K562 (cell line): ENCODE data around the gene ARHGAP26. TPM values are rescaled to one million over a fixed set of nuclear protein-coding genes. Genes with fewer than 3 reads are reported as not detected.

ENCODE experiments used
- DPF2 ChIP-seq: fragments of 450-650 bp; IDR thresholded peaks from 2 replicates; pipeline ENCODE4 v1.6.1; 2016
- EP400 ChIP-seq: fragments of 450-650 bp; IDR thresholded peaks from 2 replicates; pipeline ENCODE4 v1.6.1; 2017; ENCODE audit warnings: antibody characterized with exemption, mild to moderate bottlenecking, moderate library complexity
- ERF ChIP-seq: fragments of 450-650 bp; formaldehyde crosslinking; IDR thresholded peaks from 2 replicates; pipeline ENCODE4 v1.4.0; 2020; ENCODE audit warnings: mild to moderate bottlenecking, mixed read lengths
- HIVEP1 ChIP-seq: fragments of 250-450 bp; sonication (Bioruptor Pico); IDR thresholded peaks from 2 replicates; pipeline ENCODE4 v1.4.0; 2020; ENCODE audit warnings: mild to moderate bottlenecking
- HNRNPL ChIP-seq: fragments of 200-400 bp; formaldehyde crosslinking; IDR thresholded peaks from 2 replicates; pipeline ENCODE4 v1.6.1; 2017; ENCODE audit warnings: low read depth, mild to moderate bottlenecking, low read length
- KLF6 ChIP-seq: fragments of 250-450 bp; sonication (Bioruptor Pico); IDR thresholded peaks from 2 replicates; pipeline ENCODE4 v1.4.0; 2020; ENCODE audit warnings: mild to moderate bottlenecking, moderate library complexity, borderline replicate concordance
- MAX ChIP-seq: sonication (generic); formaldehyde crosslinking; IDR thresholded peaks from 2 replicates; pipeline ENCODE4 v1.9.0; 2022; ENCODE audit warnings: mild to moderate bottlenecking, missing genetic modification reagents
- MEF2D ChIP-seq: conservative IDR thresholded peaks from 2 replicates; pipeline ENCODE4 v1.6.1; 2016; ENCODE audit warnings: low read depth, missing genetic modification characterization, missing compliant biosample characterization
- MNT ChIP-seq, 2 experiments: fragments of 450-650 bp; conservative IDR thresholded peaks; 2 replicates each; pipeline ENCODE4 v1.6.1; 2017; ENCODE audit warnings: mild to moderate bottlenecking in 2 of 2, moderate library complexity in 2 of 2
- PBX2 ChIP-seq, 2 experiments: IDR thresholded peaks in 1 of 2; conservative IDR thresholded peaks in 1 of 2; 2 replicates each; pipeline ENCODE4 v1.6.1; 2016; ENCODE audit warnings: low read depth in 2 of 2, mild to moderate bottlenecking in 1 of 2, missing compliant biosample characterization in 1 of 2, missing genetic modification characterization in 1 of 2, moderate library complexity in 1 of 2
- RAD51 ChIP-seq: fragments of 450-650 bp; IDR thresholded peaks from 2 replicates; pipeline ENCODE4 v1.7.1; 2016; ENCODE audit warnings: low read depth, mild to moderate bottlenecking, borderline replicate concordance
- RCOR1 ChIP-seq, 2 experiments: IDR thresholded peaks; 2 replicates each; pipeline ENCODE4 v1.6.1; 2012; ENCODE audit warnings: low read depth in 2 of 2, low read length in 2 of 2, borderline replicate concordance in 1 of 2, improper control_type of control experiment in 1 of 2
- TCF7 ChIP-seq: sonication (generic); IDR thresholded peaks from 2 replicates; pipeline ENCODE4 v1.6.1; 2016; ENCODE audit warnings: antibody characterized with exemption, borderline replicate concordance
- TEAD1 ChIP-seq, 2 experiments: fragments of 450-650 bp in 1 of 2; sonication (generic) in 1 of 2; formaldehyde crosslinking; IDR thresholded peaks; 2 replicates each; pipeline versions ENCODE4 v1.4.0 to v1.8.0; 2020 to 2022; ENCODE audit warnings: mild to moderate bottlenecking in 2 of 2, missing genetic modification reagents in 1 of 2
- TRIM24 ChIP-seq, 2 experiments: fragments of 450-650 bp; IDR thresholded peaks; 2 replicates each; pipeline ENCODE4 v1.6.1; 2016
- YBX1 ChIP-seq: fragments of 450-650 bp; IDR thresholded peaks from 2 replicates; pipeline ENCODE4 v1.7.1; 2016; ENCODE audit warnings: mild to moderate bottlenecking
- ZNF41 ChIP-seq: fragments of 250-450 bp; sonication (Bioruptor Pico); conservative IDR thresholded peaks from 2 replicates; pipeline ENCODE4 v1.4.0; 2020; ENCODE audit warnings: mild to moderate bottlenecking
- ZNF707 ChIP-seq: fragments of 250-450 bp; sonication (Bioruptor Pico); conservative IDR thresholded peaks from 2 replicates; pipeline ENCODE4 v1.8.0; 2022; ENCODE audit warnings: inconsistent platforms, mild to moderate bottlenecking, moderate library complexity
- polyA plus RNA-seq, 8 experiments: library from polyadenylated mRNA; depleted of rRNA in 4 of 8; stranded (reverse) in 5 of 8; unstranded in 3 of 8; fragments of >200 nt; fragmentation: Nextera tagmentation in 2 of 8; fragmentation: Illumina TruSeq in 1 of 8; extraction: Ambion mirVana in 2 of 8; extraction: Trizol in 1 of 8; gene quantifications; 2 replicates each; pipeline versions ENCODE4 v1.2.1 to v1.2.3, GENCODE V29; 2011 to 2014; ENCODE audit warnings: inconsistent platforms in 1 of 8, missing spikeins in 1 of 8
- total RNA-seq, 7 experiments: library from RNA; depleted of rRNA in 6 of 7; stranded (reverse); fragments of >200 nt in 6 of 7; fragmentation: Illumina TruSeq in 2 of 7; extraction: Trizol in 2 of 7; gene quantifications; 2 replicates each; pipeline versions ENCODE4 v1.2.1 to v1.2.3, GENCODE V29; 2011 to 2021; ENCODE audit warnings: low replicate concordance in 1 of 7
- TF ChIP-seq, protein P1 (sequence below): fragments of 450-650 bp; formaldehyde crosslinking; IDR thresholded peaks from 2 replicates; pipeline ENCODE4 v1.4.0; 2020; ENCODE audit warnings: mild to moderate bottlenecking, moderate library complexity
- TF ChIP-seq, protein P2 (sequence below), 2 experiments: fragments of 450-650 bp in 1 of 2; sonication (generic) in 1 of 2; formaldehyde crosslinking in 1 of 2; IDR thresholded peaks in 1 of 2; conservative IDR thresholded peaks in 1 of 2; 2 replicates each; pipeline versions ENCODE4 v1.6.1 to v1.8.1; 2016 to 2023; ENCODE audit warnings: mild to moderate bottlenecking in 2 of 2, moderate library complexity in 2 of 2, inconsistent platforms in 1 of 2, missing genetic modification reagents in 1 of 2

The ARHGAP26 gene
- total and polyA plus RNA-seq, 9 of the 15 experiments (the other 6 are each of a cell fraction or from before 2014, with no cell fraction given), result 0.13 to 1.1 (median 0.55) TPM

GRCh38 chr5:143219696-143220095 is 449.5 kb downstream of the ARHGAP26 start (continued):
- TF ChIP-seq MNT (conservative IDR thresholded peaks at IDR 0.05) (peak; percentile 62 to 73; a peak in 3 of 4 replicates), HIVEP1 (CRISPR knock-in tag) (0 out of 2 replicates have a peak, but pooled peaks have one; percentile 12), ZNF707 (CRISPR knock-in tag) (no peak), ZNF41 (CRISPR knock-in tag) (0 out of 2 replicates have a peak, but pooled peaks have one; percentile 38), TRIM24 (IDR thresholded peaks at IDR 0.05) (peak in 1 of 2 experiments; percentile 31; a peak in 1 of 4 replicates), KLF6 (CRISPR knock-in tag) (0 out of 2 replicates have a peak, but pooled peaks have one; percentile 33), PBX2 (CRISPR knock-in tag; IDR thresholded peaks at IDR 0.05; ENCODE audit: low read depth) (no peak), PBX2 (tag; conservative IDR thresholded peaks at IDR 0.05; ENCODE audit: low read depth) (peak; percentile 35), MAX (CRISPR knock-in tag) (peak; percentile 93), DPF2 (peak; percentile 49), TEAD1 (CRISPR knock-in tag; IDR thresholded peaks at IDR 0.05) (peak in 1 of 2 experiments; percentile 55; a peak in 1 of 4 replicates), MEF2D (no peak), HNRNPL (no peak), ERF (CRISPR knock-in tag) (0 out of 2 replicates have a peak, but pooled peaks have one; percentile 74), RAD51 (0 out of 2 replicates have a peak, but pooled peaks have one; percentile 10), EP400 (peak; percentile 83), YBX1 (no peak), RCOR1 (IDR thresholded peaks at IDR 0.05; ENCODE audit: borderline replicate concordance in 1 of 2, low read depth in 2 of 2, low read length in 2 of 2) (peak in 1 of 2 experiments; percentile 18; a peak in 1 of 4 replicates), TCF7 (0 out of 2 replicates have a peak, but pooled peaks have one; percentile 31)
- TF ChIP-seq, protein P1, sequence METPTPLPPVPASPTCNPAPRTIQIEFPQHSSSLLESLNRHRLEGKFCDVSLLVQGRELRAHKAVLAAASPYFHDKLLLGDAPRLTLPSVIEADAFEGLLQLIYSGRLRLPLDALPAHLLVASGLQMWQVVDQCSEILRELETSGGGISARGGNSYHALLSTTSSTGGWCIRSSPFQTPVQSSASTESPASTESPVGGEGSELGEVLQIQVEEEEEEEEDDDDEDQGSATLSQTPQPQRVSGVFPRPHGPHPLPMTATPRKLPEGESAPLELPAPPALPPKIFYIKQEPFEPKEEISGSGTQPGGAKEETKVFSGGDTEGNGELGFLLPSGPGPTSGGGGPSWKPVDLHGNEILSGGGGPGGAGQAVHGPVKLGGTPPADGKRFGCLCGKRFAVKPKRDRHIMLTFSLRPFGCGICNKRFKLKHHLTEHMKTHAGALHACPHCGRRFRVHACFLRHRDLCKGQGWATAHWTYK, result 0 out of 2 replicates have a peak, but pooled peaks have one; percentile 65
- TF ChIP-seq, protein P2, sequence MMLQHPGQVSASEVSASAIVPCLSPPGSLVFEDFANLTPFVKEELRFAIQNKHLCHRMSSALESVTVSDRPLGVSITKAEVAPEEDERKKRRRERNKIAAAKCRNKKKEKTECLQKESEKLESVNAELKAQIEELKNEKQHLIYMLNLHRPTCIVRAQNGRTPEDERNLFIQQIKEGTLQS (IDR thresholded peaks at IDR 0.05), result peak; percentile 47; the same call in 1 of the 2 replicates
- TF ChIP-seq, protein P2 (CRISPR knock-in tag; conservative IDR thresholded peaks at IDR 0.05), result no peak
